Kidney (tissue), 14 donors: ENCODE measurements around the gene ATP6V0E1. TPM values are rescaled to one million over a fixed set of nuclear protein-coding genes. Genes with fewer than 3 reads are reported as not detected.

Experiments used
- DNase-seq, 5 donors: peaks; one replicate each; pipeline ENCODE4 v3.0.0-alpha.2; 2013 to 2020
- FAIRE-seq: peaks from 2 replicates; lab custom pipeline; 2012; peaks lifted over from hg19 to GRCh38; lab: Jason Lieb, UNC
- H3K27ac ChIP-seq, 2 donors: one replicate each; pipeline ENCODE4 v1.7.0; 2013; ENCODE audit warnings: low read depth in 2 of 2, low read length in 2 of 2, inconsistent platforms in 1 of 2
- H3K27me3 ChIP-seq: one replicate; pipeline ENCODE4 v1.7.1; 2013; ENCODE audit warnings: low read length, inconsistent platforms; ENCODE audit not compliant: control insufficient read depth, insufficient read depth
- H3K36me3 ChIP-seq, 3 donors: one replicate each; pipeline versions ENCODE4 v1.7.0 to v1.7.1; 2013; ENCODE audit warnings: low read length in 3 of 3, control low read depth in 1 of 3, inconsistent platforms in 1 of 3; ENCODE audit not compliant: insufficient read depth in 3 of 3, control insufficient read depth in 2 of 3
- H3K4me1 ChIP-seq, 3 donors: one replicate each; pipeline versions ENCODE4 v1.7.0 to v1.7.1; 2013; ENCODE audit warnings: low read length in 3 of 3, inconsistent platforms in 1 of 3, low read depth in 1 of 3; ENCODE audit not compliant: control insufficient read depth in 2 of 3, insufficient read depth in 2 of 3
- H3K4me3 ChIP-seq, 3 donors: one replicate each; pipeline versions ENCODE4 v1.7.0 to v1.8.1; 2013; ENCODE audit warnings: low read length in 3 of 3, control low read depth in 1 of 3, inconsistent platforms in 1 of 3
- H3K9ac ChIP-seq, 3 donors: one replicate each; pipeline versions ENCODE4 v1.7.0 to v1.7.1; 2013; ENCODE audit warnings: low read length in 3 of 3, control low read depth in 1 of 3, inconsistent platforms in 1 of 3
- H3K9me3 ChIP-seq, 3 donors: one replicate each; pipeline versions ENCODE4 v1.7.0 to v1.7.1; 2013; ENCODE audit warnings: low read length in 3 of 3, control low read depth in 1 of 3, inconsistent platforms in 1 of 3; ENCODE audit not compliant: control insufficient read depth in 2 of 3, insufficient read depth in 1 of 3
- CTCF ChIP-seq: IDR thresholded peaks from 3 replicates; pipeline ENCODE4 v1.5.1; 2012; ENCODE audit warnings: mild to moderate bottlenecking, moderate library complexity, borderline replicate concordance; ENCODE audit not compliant: insufficient read depth; ENCODE audit errors: extremely low read depth
- intact Hi-C: fragments of 100-400 bp; cut with DNase I; formaldehyde crosslinking; loops from one replicate; pipeline ENCODE4 v1.11.1; 2022
- polyA plus RNA-seq: library from polyadenylated mRNA; stranded (reverse); fragments of 350-450 nt; fragmentation: Illumina TruSeq; extraction: RNeasy Lipid Tissue Mini Kit (QIAGEN cat#74804); gene quantifications from one replicate; pipeline ENCODE4 v1.2.3, GENCODE V29; 2014; ENCODE audit warnings: low read depth, low replicate concordance; ENCODE audit not compliant: insufficient read depth
- total RNA-seq: library from RNA; stranded (reverse); fragmentation: NEBNext Ultra II Directional; extraction: Animal tissue kit (Norgen Biotek cat#: 25700); gene quantifications from one replicate; pipeline ENCODE4 v1.2.1, GENCODE V29; 2021
- donor health status: control.
- donor health status: control.
- donor health status: control.
- donor health status: control.
- donor health status: control.
- donor health status: DM: yes; HTN: yes; CAD: no.
- donor health status: Normal renal cell carcinoma (clear cell type).

The ATP6V0E1 gene
- total and polyA plus RNA-seq, 2 donors from 2014 or later, result 352 to 804 TPM

- H3K4me1 ChIP-seq, result peaks cover 0 to 4% (median 0%) of the 10 kb centered on the region in 3 donors
- no peaks in the 10 kb centered on the region for H3K9me3 ChIP-seq
- H3K9ac ChIP-seq, result no peak overlapping the region
- no peaks in the 10 kb centered on the region for H3K27me3 ChIP-seq
- no peak overlapping the region for H3K27ac ChIP-seq
- intact Hi-C loops, result no loop called here
- FAIRE-seq, result no peak
- no peak for TF ChIP-seq CTCF
- peaks cover 0 to 25% (median 21%) of the 10 kb centered on the region in 3 donors for H3K36me3 ChIP-seq
- H3K4me3 ChIP-seq, result no peak overlapping the region
- DNase-seq, result peak in 2 of 5 donors; percentile 21 to 38
Observed at GRCh38 chr5:172939071-172939470, 44.5 kb upstream of the ATP6V0E1 start.

- peaks cover 0 to 21% (median 21%) of the 10 kb centered on the region in 3 donors for H3K36me3 ChIP-seq
- TF ChIP-seq CTCF, result no peak
- H3K9ac ChIP-seq, result no peak overlapping the region
- DNase-seq, result peak; percentile 44 to 85 (median 53)
- H3K4me3 ChIP-seq, result no peak overlapping the region
- peaks cover 0 to 4% (median 0%) of the 10 kb centered on the region in 3 donors for H3K4me1 ChIP-seq
- no peak for FAIRE-seq
- intact Hi-C loops, result loop anchor here (10.0 kb wide), 1 partner anchor 465 kb away; no protein-coding TSS in a partner anchor
- no peaks in the 10 kb centered on the region for H3K9me3 ChIP-seq
- H3K27me3 ChIP-seq, result no peaks in the 10 kb centered on the region
- H3K27ac ChIP-seq, result no peak overlapping the region
Observed at GRCh38 chr5:172939611-172940267, 43.8 kb upstream of the ATP6V0E1 start.

DNA sequence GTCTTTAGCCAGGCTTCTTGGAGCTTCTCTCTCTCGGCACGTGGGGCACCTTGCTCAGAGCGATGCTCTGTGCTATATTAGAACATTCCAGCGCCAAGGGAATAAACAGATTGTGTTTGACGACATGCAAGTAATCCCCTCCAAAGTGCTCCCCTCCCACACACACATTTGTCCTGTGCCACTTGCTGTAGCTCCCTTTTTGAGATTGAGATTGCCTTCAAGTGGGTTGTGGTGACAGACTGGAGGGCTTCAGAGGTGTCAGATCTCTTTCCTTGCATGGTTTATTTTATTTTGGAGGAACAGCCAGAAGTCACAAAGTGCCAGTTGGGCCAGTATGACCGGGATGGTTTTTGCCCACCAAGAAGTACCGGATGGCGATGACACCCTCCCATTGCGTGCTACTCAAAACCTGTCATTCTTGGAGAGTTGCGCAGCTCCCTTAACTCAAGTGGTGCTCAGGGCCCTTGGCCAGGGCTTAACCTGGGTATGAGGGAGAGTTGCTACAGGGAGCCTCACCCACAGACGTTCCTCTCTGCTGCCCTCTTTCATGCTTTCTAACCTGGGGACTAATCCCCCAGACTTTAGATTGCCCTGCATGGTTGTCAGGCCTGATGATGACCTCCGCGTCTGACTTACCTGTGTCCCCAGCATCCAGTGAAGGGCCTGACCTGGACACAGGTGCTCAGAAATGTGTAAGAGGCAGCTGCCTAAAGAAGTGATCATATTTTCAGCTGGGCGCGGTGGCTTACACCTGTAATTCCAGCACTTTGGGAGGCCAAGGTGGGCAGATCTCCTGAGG is 43.1 kb upstream of the ATP6V0E1 start:
- FAIRE-seq (no peak), DNase-seq (peak in 1 of 5 donors; percentile 32)
- Histone ChIP-seq H3K4me3 (no peak overlapping the region), H3K4me1 (peaks cover 0 to 4% (median 0%) of the 10 kb centered on the region in 3 donors), H3K9ac (no peak overlapping the region), H3K9me3 (no peaks in the 10 kb centered on the region), H3K27me3 (no peaks in the 10 kb centered on the region), H3K36me3 (peaks cover 0 to 23% (median 15%) of the 10 kb centered on the region in 3 donors), H3K27ac (no peak overlapping the region)
- intact Hi-C loops, result loop anchor here (10.0 kb wide), 1 partner anchor 466 kb away; no protein-coding TSS in a partner anchor
- no peak for TF ChIP-seq CTCF
